WTC11 (cell line): ENCODE results near the gene PAPLN. TPM values are rescaled to one million over a fixed set of nuclear protein-coding genes. Genes with fewer than 3 reads are reported as not detected.
"Not testable (repeated sequence)": the region's sequence is repeated elsewhere in the genome, so short reads cannot be mapped to it uniquely, and the experiment has no call there.

Source experiments
- ATAC-seq: fragments of 200-7000 bp; cut with Tn5 transposase; 2 replicates; pipeline ENCODE4 v1.10.0; 2021; ENCODE audit warnings: mild to moderate bottlenecking, moderate library complexity
- CTCF ChIA-PET: fragments of 300-600 bp; sonication (Branson Sonifier 250); formaldehyde crosslinking; loops from one replicate; lab custom pipeline; 2021; ENCODE audit warnings: antibody characterized with exemption; lab: Charles Lee
- POLR2A ChIA-PET: fragments of 350-600 bp; sonication (Branson Sonifier 250); formaldehyde crosslinking; loops from one replicate; lab custom pipeline; 2021; ENCODE audit warnings: antibody characterized with exemption; lab: Charles Lee
- DNase-seq: peaks from one replicate; pipeline ENCODE4 v3.0.0; 2021; ENCODE audit warnings: low spot score
- H3K27ac Mint-ChIP-seq: 2 replicates; pipeline ENCODE4 v1.8.0; 2021; ENCODE audit warnings: mixed read lengths
- H3K27me3 Mint-ChIP-seq: 2 replicates; pipeline ENCODE4 v1.8.0; 2021; ENCODE audit warnings: low read depth, mild to moderate bottlenecking, moderate library complexity, mixed read lengths
- H3K36me3 Mint-ChIP-seq: 2 replicates; pipeline ENCODE4 v1.8.0; 2021; ENCODE audit warnings: mixed read lengths
- H3K4me1 Mint-ChIP-seq: 2 replicates; pipeline ENCODE4 v1.8.0; 2022; ENCODE audit warnings: mixed read lengths
- H3K4me3 Mint-ChIP-seq: 2 replicates; pipeline ENCODE4 v1.8.0; 2021; ENCODE audit warnings: mild to moderate bottlenecking, moderate library complexity, mixed read lengths
- H3K9me3 Mint-ChIP-seq: 2 replicates; pipeline ENCODE4 v1.8.0; 2021; ENCODE audit warnings: mixed read lengths
- AR ChIP-seq: fragments of 250-450 bp; sonication (Bioruptor Pico); IDR thresholded peaks from 2 replicates; pipeline ENCODE4 v1.9.0; 2021; ENCODE audit warnings: mild to moderate bottlenecking
- ATF2 ChIP-seq: sonication (generic); formaldehyde crosslinking; IDR thresholded peaks from 2 replicates; pipeline ENCODE4 v1.8.1; 2022; ENCODE audit warnings: low read depth, missing genetic modification reagents, borderline replicate concordance
- CBFB ChIP-seq: sonication (generic); formaldehyde crosslinking; IDR thresholded peaks from 2 replicates; pipeline ENCODE4 v1.8.1; 2022; ENCODE audit warnings: mild to moderate bottlenecking, low read depth, missing genetic modification reagents
- EMX1 ChIP-seq: fragments of 250-450 bp; sonication (Bioruptor Pico); IDR thresholded peaks from 2 replicates; pipeline ENCODE4 v1.8.0; 2021; ENCODE audit warnings: mild to moderate bottlenecking
- ERG ChIP-seq: fragments of 250-450 bp; sonication (Bioruptor Pico); IDR thresholded peaks from 2 replicates; pipeline ENCODE4 v1.8.0; 2021; ENCODE audit warnings: mild to moderate bottlenecking
- ESRRA ChIP-seq: sonication (generic); formaldehyde crosslinking; IDR thresholded peaks from 2 replicates; pipeline ENCODE4 v1.8.1; 2022; ENCODE audit warnings: mild to moderate bottlenecking, missing genetic modification reagents, borderline replicate concordance
- HMGXB4 ChIP-seq: sonication (generic); formaldehyde crosslinking; IDR thresholded peaks from 2 replicates; pipeline ENCODE4 v1.8.1; 2023; ENCODE audit warnings: mild to moderate bottlenecking, moderate library complexity, missing genetic modification reagents
- NFATC4 ChIP-seq: fragments of 250-450 bp; sonication (Bioruptor Pico); IDR thresholded peaks from 2 replicates; pipeline ENCODE4 v1.9.0; 2021; ENCODE audit warnings: mild to moderate bottlenecking
- NR1H2 ChIP-seq: sonication (generic); formaldehyde crosslinking; IDR thresholded peaks from 2 replicates; pipeline ENCODE4 v1.9.0; 2021; ENCODE audit warnings: mild to moderate bottlenecking, moderate library complexity, missing genetic modification reagents
- NR3C1 ChIP-seq: sonication (generic); formaldehyde crosslinking; conservative IDR thresholded peaks from 2 replicates; pipeline ENCODE4 v1.8.1; 2023; ENCODE audit warnings: low read depth, mild to moderate bottlenecking, missing genetic modification reagents
- OVOL2 ChIP-seq: fragments of 250-450 bp; sonication (Bioruptor Pico); IDR thresholded peaks from 2 replicates; pipeline ENCODE4 v1.9.0; 2021; ENCODE audit warnings: mild to moderate bottlenecking, borderline replicate concordance
- PRRX2 ChIP-seq: fragments of 250-450 bp; sonication (Bioruptor Pico); IDR thresholded peaks from 2 replicates; pipeline ENCODE4 v1.8.0; 2021; ENCODE audit warnings: mild to moderate bottlenecking
- SOX15 ChIP-seq: fragments of 250-450 bp; sonication (Bioruptor Pico); IDR thresholded peaks from 2 replicates; pipeline ENCODE4 v1.9.0; 2021; ENCODE audit warnings: mild to moderate bottlenecking
- TEAD1 ChIP-seq: sonication (generic); formaldehyde crosslinking; IDR thresholded peaks from 2 replicates; pipeline ENCODE4 v1.8.0; 2022; ENCODE audit warnings: mild to moderate bottlenecking, missing genetic modification reagents
- ZBTB43 ChIP-seq: sonication (generic); formaldehyde crosslinking; IDR thresholded peaks from 2 replicates; pipeline ENCODE4 v1.8.1; 2023; ENCODE audit warnings: mild to moderate bottlenecking, missing genetic modification reagents
- ZNF219 ChIP-seq: sonication (generic); formaldehyde crosslinking; IDR thresholded peaks from 2 replicates; pipeline ENCODE4 v1.8.0; 2023; ENCODE audit warnings: missing genetic modification reagents, mild to moderate bottlenecking, borderline replicate concordance
- ZNF425 ChIP-seq: fragments of 250-450 bp; sonication (Bioruptor Pico); conservative IDR thresholded peaks from 2 replicates; pipeline ENCODE4 v1.9.0; 2021; ENCODE audit warnings: mild to moderate bottlenecking
- total RNA-seq: library from RNA; stranded (reverse); gene quantifications from 3 replicates; pipeline ENCODE4 v1.2.3, GENCODE V29; 2021

The PAPLN gene
- total RNA-seq, 1 experiment from 2014 or later, result 9.3 TPM

GRCh38 chr14:73305499-73305898, 68.2 kb downstream of the PAPLN start:
- ChIA-PET CTCF (interaction anchor here (3.4 kb wide), 1 partner anchor 11 kb away, joined by 31 read pairs; no protein-coding TSS in a partner anchor), POLR2A (no interaction called here)
- DNase-seq, result no peak
- Mint-ChIP-seq H3K9me3 (peaks cover 17% of the 10 kb centered on the region), H3K27ac (no peak overlapping the region), H3K4me1 (no peaks in the 10 kb centered on the region), H3K4me3 (no peak overlapping the region), H3K27me3 (no peaks in the 10 kb centered on the region), H3K36me3 (no peaks in the 10 kb centered on the region; the same call in 1 of the 2 replicates)
- TF ChIP-seq PRRX2 (CRISPR knock-in tag) (no peak), NFATC4 (CRISPR knock-in tag) (no peak), NR1H2 (CRISPR knock-in tag) (no peak), SOX15 (CRISPR knock-in tag) (no peak), OVOL2 (CRISPR knock-in tag) (no peak)
- ATAC-seq, result no peak

GRCh38 chr14:73307261-73307660, 70.0 kb downstream of the PAPLN start:
- Mint-ChIP-seq H3K4me1 (no peaks in the 10 kb centered on the region), H3K9me3 (peaks cover 17% of the 10 kb centered on the region), H3K27ac (no peak overlapping the region), H3K27me3 (no peaks in the 10 kb centered on the region), H3K36me3 (no peaks in the 10 kb centered on the region; the same call in 1 of the 2 replicates), H3K4me3 (no peak overlapping the region)
- POLR2A ChIA-PET, result interaction anchor here (0.7 kb wide), 1 partner anchor 307 kb away, joined by 5 read pairs; no protein-coding TSS in a partner anchor
- no peak for ATAC-seq
- CTCF ChIA-PET, result interaction anchor here (1.2 kb wide), 1 partner anchor 12 kb away, joined by 3 read pairs; no protein-coding TSS in a partner anchor
- TF ChIP-seq TEAD1 (no peak), CBFB (CRISPR knock-in tag) (no peak), ZBTB43 (no peak), ZNF219 (CRISPR knock-in tag) (no peak), EMX1 (CRISPR knock-in tag) (no peak), ERG (CRISPR knock-in tag) (no peak), ESRRA (CRISPR knock-in tag) (no peak), ZNF425 (CRISPR knock-in tag) (no peak), NR1H2 (CRISPR knock-in tag) (no peak)
- DNase-seq, result no peak

- ATAC-seq, H3K4me1 Mint-ChIP-seq, POLR2A ChIA-PET, H3K27me3 Mint-ChIP-seq, H3K4me3 Mint-ChIP-seq, H3K27ac Mint-ChIP-seq, DNase-seq, H3K36me3 Mint-ChIP-seq, CTCF ChIA-PET: not testable (repeated sequence)
- H3K9me3 Mint-ChIP-seq, result peaks cover 17% of the 10 kb centered on the region
Measured at GRCh38 chr14:73309207-73309606, 71.9 kb downstream of the PAPLN start.

- ChIA-PET POLR2A (no interaction called here), CTCF (interaction anchor here (1.1 to 2.2 kb wide), 2 partner anchors 16 to 160 kb away, joined by 3 to 16 read pairs; no protein-coding TSS in a partner anchor)
- peaks cover 17% of the 10 kb centered on the region for H3K9me3 Mint-ChIP-seq
- H3K4me3 Mint-ChIP-seq, result no peak overlapping the region
- H3K36me3 Mint-ChIP-seq, result no peaks in the 10 kb centered on the region; the same call in 1 of the 2 replicates
- H3K27me3 Mint-ChIP-seq, result no peaks in the 10 kb centered on the region
- peaks cover 5% of the 10 kb centered on the region for H3K4me1 Mint-ChIP-seq
- no peak for DNase-seq
- no peak overlapping the region for H3K27ac Mint-ChIP-seq
- ATAC-seq, result no peak
- TF ChIP-seq HMGXB4 (CRISPR knock-in tag), result no peak
- no peak for TF ChIP-seq EMX1 (CRISPR knock-in tag)
- TF ChIP-seq NR3C1 (CRISPR knock-in tag), result no peak
- TF ChIP-seq ZBTB43, result no peak
- TF ChIP-seq AR (CRISPR knock-in tag), result no peak
- no peak for TF ChIP-seq ATF2 (CRISPR knock-in tag)
Measured at GRCh38 chr14:73311708-73312030, 74.4 kb downstream of the PAPLN start.
